Activated T-helper 2 cell treated with anti-CD3 and anti-CD28 coated beads, Interferon-gamma antibody, Interleukin-2, Interleukin-4, amounts not matched to agents 10 μg/mL and 5 μg/mL and 100 μg/mL, durations not matched to agents 14 hours and 24 hours and 36 hours (primary cell): Measurements from ENCODE around the gene ATP6V1D. TPM values are rescaled to one million over a fixed set of nuclear protein-coding genes. Genes with fewer than 3 reads are reported as not detected.

Experiments
- DNase-seq: peaks from one replicate; pipeline ENCODE4 v3.0.0; 2021; ENCODE audit warnings: low spot score
- H3K27ac Mint-ChIP-seq: one replicate; pipeline ENCODE4 v1.8.0; 2021; ENCODE audit warnings: mixed read lengths
- H3K27me3 Mint-ChIP-seq: one replicate; pipeline ENCODE4 v1.8.0; 2021; ENCODE audit warnings: low read depth, mixed read lengths
- H3K36me3 Mint-ChIP-seq: one replicate; pipeline ENCODE4 v1.8.0; 2021; ENCODE audit warnings: low read depth, mixed read lengths
- H3K4me1 Mint-ChIP-seq: one replicate; pipeline ENCODE4 v1.8.0; 2021; ENCODE audit warnings: low read depth, mixed read lengths
- H3K4me3 Mint-ChIP-seq: one replicate; pipeline ENCODE4 v1.8.0; 2021; ENCODE audit warnings: low read depth, mild to moderate bottlenecking, moderate library complexity, mixed read lengths
- H3K9me3 Mint-ChIP-seq: one replicate; pipeline ENCODE4 v1.8.0; 2021; ENCODE audit warnings: mixed read lengths
- intact Hi-C: fragments of 100-400 bp; cut with micrococcal nuclease; formaldehyde crosslinking; loops from one replicate; pipeline ENCODE4 v1.15.1; 2023
- total RNA-seq: library from RNA; stranded (reverse); gene quantifications from 2 replicates; pipeline ENCODE4 v1.2.3, GENCODE V29; 2022

Gene ATP6V1D
- total RNA-seq, 1 donor from 2014 or later = 26.8 TPM

- H3K4me3 Mint-ChIP-seq = no peak overlapping the region
- H3K27ac Mint-ChIP-seq = no peak overlapping the region
- H3K4me1 Mint-ChIP-seq = peaks cover 10% of the 10 kb centered on the region
- intact Hi-C loops = no loop called here
- H3K27me3 Mint-ChIP-seq = no peaks in the 10 kb centered on the region
- peaks cover 24% of the 10 kb centered on the region for H3K36me3 Mint-ChIP-seq
- no peak for DNase-seq
- no peaks in the 10 kb centered on the region for H3K9me3 Mint-ChIP-seq
These were observed 30.4 kb upstream of the ATP6V1D start for GRCh38 chr14:67389811-67390534.

- H3K27me3 Mint-ChIP-seq = no peaks in the 10 kb centered on the region
- no peak overlapping the region for H3K4me3 Mint-ChIP-seq
- peaks cover 10% of the 10 kb centered on the region for H3K4me1 Mint-ChIP-seq
- no peak overlapping the region for H3K27ac Mint-ChIP-seq
- no peaks in the 10 kb centered on the region for H3K9me3 Mint-ChIP-seq
- intact Hi-C loops = no loop called here
- no peak for DNase-seq
- H3K36me3 Mint-ChIP-seq = peaks cover 31% of the 10 kb centered on the region
These were observed 29.7 kb upstream of the ATP6V1D start for GRCh38 chr14:67389275-67389674.

- H3K27ac Mint-ChIP-seq = no peak overlapping the region
- no peaks in the 10 kb centered on the region for H3K27me3 Mint-ChIP-seq
These were observed 27.6 kb upstream of the ATP6V1D start for GRCh38 chr14:67387195-67387594.

GRCh38 chr14:67385618-67386017, 26.0 kb upstream of the ATP6V1D start:
- H3K9me3 Mint-ChIP-seq = no peaks in the 10 kb centered on the region
- no peak for DNase-seq
- no peak overlapping the region for H3K4me3 Mint-ChIP-seq
- H3K36me3 Mint-ChIP-seq = peaks cover 60% of the 10 kb centered on the region
- no peak overlapping the region for H3K27ac Mint-ChIP-seq
- intact Hi-C loops = no loop called here
- no peaks in the 10 kb centered on the region for H3K27me3 Mint-ChIP-seq
- peaks cover under 1% of the 10 kb centered on the region for H3K4me1 Mint-ChIP-seq

More at GRCh38 chr14:67387195-67387594, 27.6 kb upstream of the ATP6V1D start:
- no peak for DNase-seq
- intact Hi-C loops = no loop called here
- H3K9me3 Mint-ChIP-seq = no peaks in the 10 kb centered on the region
- H3K4me3 Mint-ChIP-seq = no peak overlapping the region
- H3K4me1 Mint-ChIP-seq = peaks cover 10% of the 10 kb centered on the region
- H3K36me3 Mint-ChIP-seq = peaks cover 48% of the 10 kb centered on the region

GRCh38 chr14:67385120-67385519, 25.5 kb upstream of the ATP6V1D start:
- Mint-ChIP-seq H3K27ac (no peak overlapping the region), H3K36me3 (peaks cover 64% of the 10 kb centered on the region)

GRCh38 chr14:67377916-67378315, 18.3 kb upstream of the ATP6V1D start:
- Mint-ChIP-seq H3K27me3 (no peaks in the 10 kb centered on the region), H3K27ac (no peak overlapping the region), H3K36me3 (peaks cover 86% of the 10 kb centered on the region), H3K4me3 (no peak overlapping the region), H3K4me1 (peaks cover 11% of the 10 kb centered on the region), H3K9me3 (no peaks in the 10 kb centered on the region)
- no peak for DNase-seq
- intact Hi-C loops = no loop called here

More at GRCh38 chr14:67385120-67385519, 25.5 kb upstream of the ATP6V1D start:
- Mint-ChIP-seq H3K4me1 (no peaks in the 10 kb centered on the region), H3K4me3 (no peak overlapping the region), H3K27me3 (no peaks in the 10 kb centered on the region), H3K9me3 (no peaks in the 10 kb centered on the region)
- intact Hi-C loops = no loop called here
- no peak for DNase-seq

- Mint-ChIP-seq H3K27ac (peak overlapping the region; percentile 67), H3K9me3 (no peaks in the 10 kb centered on the region), H3K4me3 (no peak overlapping the region), H3K27me3 (no peaks in the 10 kb centered on the region), H3K4me1 (peaks cover 25% of the 10 kb centered on the region), H3K36me3 (peaks cover 86% of the 10 kb centered on the region)
- intact Hi-C loops = loop anchor here (1.0 kb wide), 1 partner anchor 13 kb away; the partner anchor contains the start of gene EIF2S1
- DNase-seq = no peak
These were observed 13.7 kb upstream of the ATP6V1D start for GRCh38 chr14:67373347-67373746.

GRCh38 chr14:67372833-67373232, 13.2 kb upstream of the ATP6V1D start:
- Mint-ChIP-seq H3K4me1 (peaks cover 27% of the 10 kb centered on the region), H3K4me3 (no peak overlapping the region), H3K27ac (peak overlapping the region; percentile 56), H3K9me3 (no peaks in the 10 kb centered on the region), H3K27me3 (no peaks in the 10 kb centered on the region), H3K36me3 (peaks cover 86% of the 10 kb centered on the region)
- intact Hi-C loops = loop anchor here (1.0 kb wide), 1 partner anchor 13 kb away; the partner anchor contains the start of gene EIF2S1
- DNase-seq = no peak

GRCh38 chr14:67371247-67372148, 11.9 kb upstream of the ATP6V1D start:
- peaks cover 28% of the 10 kb centered on the region for H3K4me1 Mint-ChIP-seq
- intact Hi-C loops = no loop called here
- no peak for DNase-seq
- no peak overlapping the region for H3K27ac Mint-ChIP-seq
- H3K36me3 Mint-ChIP-seq = peaks cover 86% of the 10 kb centered on the region
- no peak overlapping the region for H3K4me3 Mint-ChIP-seq
- H3K9me3 Mint-ChIP-seq = no peaks in the 10 kb centered on the region
- H3K27me3 Mint-ChIP-seq = no peaks in the 10 kb centered on the region

GRCh38 chr14:67370830-67371229, 11.2 kb upstream of the ATP6V1D start:
- Mint-ChIP-seq H3K27me3 (no peaks in the 10 kb centered on the region), H3K9me3 (no peaks in the 10 kb centered on the region), H3K27ac (peak overlapping the region; percentile 51), H3K4me1 (peaks cover 32% of the 10 kb centered on the region), H3K4me3 (no peak overlapping the region), H3K36me3 (peaks cover 86% of the 10 kb centered on the region)
- no peak for DNase-seq
- intact Hi-C loops = no loop called here

- H3K4me3 Mint-ChIP-seq = no peak overlapping the region
- no peaks in the 10 kb centered on the region for H3K9me3 Mint-ChIP-seq
- H3K4me1 Mint-ChIP-seq = peaks cover 41% of the 10 kb centered on the region
- H3K27ac Mint-ChIP-seq = peak overlapping the region; percentile 17
- DNase-seq = no peak
- H3K36me3 Mint-ChIP-seq = peaks cover 84% of the 10 kb centered on the region
- no peaks in the 10 kb centered on the region for H3K27me3 Mint-ChIP-seq
- intact Hi-C loops = no loop called here
These were observed 5.9 kb upstream of the ATP6V1D start for GRCh38 chr14:67365476-67365875.

- Mint-ChIP-seq H3K36me3 (peaks cover 45% of the 10 kb centered on the region), H3K27me3 (no peaks in the 10 kb centered on the region), H3K4me1 (peaks cover 55% of the 10 kb centered on the region), H3K4me3 (peak overlapping the region; percentile 97), H3K27ac (peak overlapping the region; percentile 98), H3K9me3 (no peaks in the 10 kb centered on the region)
- DNase-seq = no peak
- intact Hi-C loops = loop anchor here (1.0 to 5.0 kb wide), 5 partner anchors 13 to 456 kb away; partner anchors contain the start of gene ZFYVE26
These were observed 1.0 kb upstream of the ATP6V1D start for GRCh38 chr14:67360470-67361206.
